HepG2 (cell line): ENCODE data around the gene SVIP. TPM values are rescaled to one million over a fixed set of nuclear protein-coding genes. Genes with fewer than 3 reads are reported as not detected.

Experiments used
- HNRNPUL1 ChIP-seq: fragments of 200-400 bp; formaldehyde crosslinking; IDR thresholded peaks from 2 replicates; pipeline ENCODE4 v1.6.1; 2017; ENCODE audit warnings: low read depth, mild to moderate bottlenecking, low read length, moderate library complexity
- TP53 ChIP-seq: sonication (generic); formaldehyde crosslinking; conservative IDR thresholded peaks from 2 replicates; pipeline ENCODE4 v1.4.0; 2020; ENCODE audit warnings: missing genetic modification reagents
- polyA plus RNA-seq, 8 experiments: library from polyadenylated mRNA; depleted of rRNA in 3 of 8; stranded (reverse) in 7 of 8; unstranded in 1 of 8; fragments of >200 nt; fragmentation: Illumina TruSeq in 4 of 8; extraction: Trizol in 4 of 8; gene quantifications; 2 replicates each; pipeline versions ENCODE4 v1.2.1 to v1.2.3, GENCODE V29; 2011 to 2016; ENCODE audit warnings: low read depth in 4 of 8, missing spikeins in 1 of 8, mixed read lengths in 1 of 8; ENCODE audit not compliant: insufficient read depth in 1 of 8
- total RNA-seq, 5 experiments: library from RNA; depleted of rRNA; stranded (reverse); fragments of >200 nt; fragmentation: Illumina TruSeq; extraction: Trizol; gene quantifications; 2 replicates each; pipeline ENCODE4 v1.2.3, GENCODE V29; 2016; ENCODE audit warnings: low read depth in 1 of 5
- TF ChIP-seq, protein P1 (sequence below): sonication (generic); formaldehyde crosslinking; IDR thresholded peaks from 2 replicates; pipeline ENCODE4 v1.4.0; 2020; ENCODE audit warnings: missing genetic modification reagents, borderline replicate concordance

SVIP gene
- total and polyA plus RNA-seq, 2 of the 13 experiments (the other 11 are each of a cell fraction or from before 2014, with no cell fraction given), result 6.3 to 27.2 TPM

DNA sequence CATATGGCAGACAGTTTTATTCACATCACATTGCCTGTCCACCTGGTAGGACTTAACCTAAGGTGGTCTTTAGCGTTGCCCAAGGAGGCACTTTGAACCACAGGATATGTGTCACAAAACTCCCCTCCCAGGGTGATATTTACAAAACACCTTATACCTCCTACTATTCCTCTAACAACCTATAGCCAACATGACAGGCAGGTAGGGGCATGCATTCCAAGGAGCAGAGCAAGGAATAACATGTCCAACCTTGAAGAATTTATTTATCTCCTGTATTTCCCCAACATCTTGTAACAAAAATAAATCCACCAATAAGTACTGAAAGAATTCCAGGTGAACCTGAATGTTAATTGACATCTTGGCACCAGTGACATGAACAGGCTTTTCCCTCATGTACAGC is 60.5 kb downstream of the SVIP start (continued):
- TF ChIP-seq, protein P1, sequence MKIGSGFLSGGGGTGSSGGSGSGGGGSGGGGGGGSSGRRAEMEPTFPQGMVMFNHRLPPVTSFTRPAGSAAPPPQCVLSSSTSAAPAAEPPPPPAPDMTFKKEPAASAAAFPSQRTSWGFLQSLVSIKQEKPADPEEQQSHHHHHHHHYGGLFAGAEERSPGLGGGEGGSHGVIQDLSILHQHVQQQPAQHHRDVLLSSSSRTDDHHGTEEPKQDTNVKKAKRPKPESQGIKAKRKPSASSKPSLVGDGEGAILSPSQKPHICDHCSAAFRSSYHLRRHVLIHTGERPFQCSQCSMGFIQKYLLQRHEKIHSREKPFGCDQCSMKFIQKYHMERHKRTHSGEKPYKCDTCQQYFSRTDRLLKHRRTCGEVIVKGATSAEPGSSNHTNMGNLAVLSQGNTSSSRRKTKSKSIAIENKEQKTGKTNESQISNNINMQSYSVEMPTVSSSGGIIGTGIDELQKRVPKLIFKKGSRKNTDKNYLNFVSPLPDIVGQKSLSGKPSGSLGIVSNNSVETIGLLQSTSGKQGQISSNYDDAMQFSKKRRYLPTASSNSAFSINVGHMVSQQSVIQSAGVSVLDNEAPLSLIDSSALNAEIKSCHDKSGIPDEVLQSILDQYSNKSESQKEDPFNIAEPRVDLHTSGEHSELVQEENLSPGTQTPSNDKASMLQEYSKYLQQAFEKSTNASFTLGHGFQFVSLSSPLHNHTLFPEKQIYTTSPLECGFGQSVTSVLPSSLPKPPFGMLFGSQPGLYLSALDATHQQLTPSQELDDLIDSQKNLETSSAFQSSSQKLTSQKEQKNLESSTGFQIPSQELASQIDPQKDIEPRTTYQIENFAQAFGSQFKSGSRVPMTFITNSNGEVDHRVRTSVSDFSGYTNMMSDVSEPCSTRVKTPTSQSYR, result no peak
- TF ChIP-seq HNRNPUL1, result no peak
- TF ChIP-seq TP53, result no peak
- TF ChIP-seq, all 625 proteins: peak for 0

Other genes starting within 250 kb of the SVIP start
- gene FANCF, start 204.0 kb downstream of the SVIP start, total RNA-seq (2016; rRNA removed; fragmentation: Illumina TruSeq; extraction: Trizol), result 9.7 and 12.3 TPM in 2 replicates
- gene FANCF, start 204.0 kb downstream of the SVIP start, polyA plus RNA-seq (2011; rRNA removed), result 2.5 TPM in 2 replicates
- gene GAS2, start 163.2 kb downstream of the SVIP start, total RNA-seq (2016; rRNA removed; fragmentation: Illumina TruSeq; extraction: Trizol), result 85.1 and 102 TPM in 2 replicates
- 19.4 and 26.0 TPM in 2 replicates for gene GAS2, start 163.2 kb downstream of the SVIP start, polyA plus RNA-seq (2011; rRNA removed)
- gene CCDC179, start 30.7 kb upstream of the SVIP start, total RNA-seq (2016; rRNA removed; fragmentation: Illumina TruSeq; extraction: Trizol), result not detected in 2 replicates
- gene CCDC179, start 30.7 kb upstream of the SVIP start, polyA plus RNA-seq (2011; rRNA removed), result not detected in 2 replicates